Kidney (tissue), 14 donors: Measurements from ENCODE around the gene SWAP70. TPM values are rescaled to one million over a fixed set of nuclear protein-coding genes. Genes with fewer than 3 reads are reported as not detected.

Experiments used
- DNase-seq, 5 donors: peaks; one replicate each; pipeline ENCODE4 v3.0.0-alpha.2; 2013 to 2020
- FAIRE-seq: peaks from 2 replicates; lab custom pipeline; 2012; peaks lifted over from hg19 to GRCh38; lab: Jason Lieb, UNC
- H3K27ac ChIP-seq, 2 donors: one replicate each; pipeline ENCODE4 v1.7.0; 2013; ENCODE audit warnings: low read depth in 2 of 2, low read length in 2 of 2, inconsistent platforms in 1 of 2
- H3K27me3 ChIP-seq: one replicate; pipeline ENCODE4 v1.7.1; 2013; ENCODE audit warnings: low read length, inconsistent platforms; ENCODE audit not compliant: control insufficient read depth, insufficient read depth
- H3K36me3 ChIP-seq, 3 donors: one replicate each; pipeline versions ENCODE4 v1.7.0 to v1.7.1; 2013; ENCODE audit warnings: low read length in 3 of 3, control low read depth in 1 of 3, inconsistent platforms in 1 of 3; ENCODE audit not compliant: insufficient read depth in 3 of 3, control insufficient read depth in 2 of 3
- H3K4me1 ChIP-seq, 3 donors: one replicate each; pipeline versions ENCODE4 v1.7.0 to v1.7.1; 2013; ENCODE audit warnings: low read length in 3 of 3, inconsistent platforms in 1 of 3, low read depth in 1 of 3; ENCODE audit not compliant: control insufficient read depth in 2 of 3, insufficient read depth in 2 of 3
- H3K4me3 ChIP-seq, 3 donors: one replicate each; pipeline versions ENCODE4 v1.7.0 to v1.8.1; 2013; ENCODE audit warnings: low read length in 3 of 3, control low read depth in 1 of 3, inconsistent platforms in 1 of 3
- H3K9ac ChIP-seq, 3 donors: one replicate each; pipeline versions ENCODE4 v1.7.0 to v1.7.1; 2013; ENCODE audit warnings: low read length in 3 of 3, control low read depth in 1 of 3, inconsistent platforms in 1 of 3
- H3K9me3 ChIP-seq, 3 donors: one replicate each; pipeline versions ENCODE4 v1.7.0 to v1.7.1; 2013; ENCODE audit warnings: low read length in 3 of 3, control low read depth in 1 of 3, inconsistent platforms in 1 of 3; ENCODE audit not compliant: control insufficient read depth in 2 of 3, insufficient read depth in 1 of 3
- CTCF ChIP-seq: IDR thresholded peaks from 3 replicates; pipeline ENCODE4 v1.5.1; 2012; ENCODE audit warnings: mild to moderate bottlenecking, moderate library complexity, borderline replicate concordance; ENCODE audit not compliant: insufficient read depth; ENCODE audit errors: extremely low read depth
- intact Hi-C: fragments of 100-400 bp; cut with DNase I; formaldehyde crosslinking; loops from one replicate; pipeline ENCODE4 v1.11.1; 2022
- polyA plus RNA-seq: library from polyadenylated mRNA; stranded (reverse); fragments of 350-450 nt; fragmentation: Illumina TruSeq; extraction: RNeasy Lipid Tissue Mini Kit (QIAGEN cat#74804); gene quantifications from one replicate; pipeline ENCODE4 v1.2.3, GENCODE V29; 2014; ENCODE audit warnings: low read depth, low replicate concordance; ENCODE audit not compliant: insufficient read depth
- total RNA-seq: library from RNA; stranded (reverse); fragmentation: NEBNext Ultra II Directional; extraction: Animal tissue kit (Norgen Biotek cat#: 25700); gene quantifications from one replicate; pipeline ENCODE4 v1.2.1, GENCODE V29; 2021
- donor health status: control.
- donor health status: control.
- donor health status: control.
- donor health status: control.
- donor health status: control.
- donor health status: DM: yes; HTN: yes; CAD: no.
- donor health status: Normal renal cell carcinoma (clear cell type).

Gene SWAP70
- total and polyA plus RNA-seq, 2 donors from 2014 or later: 11.1 to 61.0 TPM

DNA sequence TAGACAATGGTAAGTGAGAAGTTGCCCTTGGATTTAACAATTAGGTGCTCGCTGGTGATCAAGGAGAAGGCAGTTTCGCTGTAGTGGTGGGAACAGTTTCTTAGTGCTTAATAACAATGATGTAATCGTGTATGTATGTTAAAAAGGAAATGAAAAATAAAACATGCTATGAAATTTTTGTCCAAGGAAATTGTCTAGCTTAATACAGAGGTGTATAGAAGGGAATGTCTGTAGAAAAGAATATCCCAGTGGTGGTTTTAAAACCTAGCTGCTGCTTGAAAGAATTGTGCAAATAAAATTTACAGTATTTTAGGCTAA, 53.1 kb downstream of the SWAP70 start:
- intact Hi-C loops: no loop called here
- no peak for TF ChIP-seq CTCF
- H3K4me3 ChIP-seq: no peak overlapping the region
- no peaks in the 10 kb centered on the region for H3K27me3 ChIP-seq
- H3K36me3 ChIP-seq: peaks cover 0 to 4% (median 0%) of the 10 kb centered on the region in 3 donors
- H3K9me3 ChIP-seq: no peaks in the 10 kb centered on the region
- H3K9ac ChIP-seq: no peak overlapping the region
- DNase-seq (no peak), FAIRE-seq (no peak)
- peaks cover 2 to 6% (median 3%) of the 10 kb centered on the region in 3 donors for H3K4me1 ChIP-seq
- H3K27ac ChIP-seq: no peak overlapping the region

DNA sequence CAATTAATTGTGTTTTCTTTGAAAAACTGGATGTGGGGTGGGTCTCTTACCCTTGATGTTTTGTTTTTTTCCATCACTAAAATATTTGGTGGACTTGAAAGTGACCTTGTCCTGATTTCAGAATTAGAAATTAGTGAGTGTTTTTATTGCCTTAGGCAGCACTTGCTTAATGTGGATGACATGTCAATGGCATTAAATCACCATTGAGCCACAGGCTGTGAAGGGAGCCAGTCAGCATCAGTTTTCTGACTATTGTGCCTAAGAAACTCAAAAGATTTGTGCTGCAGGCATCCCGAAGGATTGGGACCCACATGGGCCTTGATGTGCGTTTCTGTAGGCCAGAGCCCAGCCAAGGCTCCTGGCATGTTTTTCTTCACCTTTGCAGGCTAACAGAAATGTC, 53.8 kb downstream of the SWAP70 start:
- DNase-seq (no peak), FAIRE-seq (no peak)
- peaks cover 0 to 4% (median 0%) of the 10 kb centered on the region in 3 donors for H3K36me3 ChIP-seq
- H3K9me3 ChIP-seq: no peaks in the 10 kb centered on the region
- H3K27me3 ChIP-seq: no peaks in the 10 kb centered on the region
- no peak overlapping the region for H3K9ac ChIP-seq
- no peak for TF ChIP-seq CTCF
- intact Hi-C loops: no loop called here
- H3K4me1 ChIP-seq: peaks cover 2 to 6% (median 3%) of the 10 kb centered on the region in 3 donors
- H3K4me3 ChIP-seq: no peak overlapping the region
- no peak overlapping the region for H3K27ac ChIP-seq

DNA sequence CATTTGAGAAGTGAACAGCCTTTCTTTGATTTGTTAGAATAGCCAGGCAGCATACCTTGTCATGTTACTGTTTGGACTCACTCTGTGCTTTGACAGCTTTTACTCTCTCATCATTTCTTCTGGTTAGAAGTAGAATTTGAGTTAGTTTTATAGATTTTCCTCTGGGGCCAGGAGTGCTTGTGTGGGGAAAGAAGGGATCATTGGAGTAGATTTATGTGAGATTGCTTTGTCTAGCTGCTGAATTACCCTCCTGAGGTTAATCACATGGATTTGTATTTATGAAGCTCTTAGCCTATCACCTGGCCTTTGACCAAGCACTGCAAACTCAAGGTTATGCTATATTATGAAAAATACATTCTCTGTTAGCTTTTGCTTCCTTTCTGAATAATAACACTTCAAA, 54.3 kb downstream of the SWAP70 start:
- Histone ChIP-seq H3K27me3 (no peaks in the 10 kb centered on the region), H3K4me3 (no peak overlapping the region), H3K9me3 (no peaks in the 10 kb centered on the region), H3K4me1 (peaks cover 2 to 6% (median 3%) of the 10 kb centered on the region in 3 donors), H3K36me3 (peaks cover 0 to 4% (median 0%) of the 10 kb centered on the region in 3 donors), H3K9ac (no peak overlapping the region), H3K27ac (no peak overlapping the region)
- intact Hi-C loops: no loop called here
- DNase-seq: no peak
- no peak for FAIRE-seq
- TF ChIP-seq CTCF: no peak
